HG02840 (cell line): Measurements from ENCODE around the gene FAHD2A.
"Not testable (repeated sequence)": the region's sequence is repeated elsewhere in the genome, so short reads cannot be mapped to it uniquely, and the experiment has no call there.

Source experiments
- ATAC-seq: cut with Tn5 transposase; IDR thresholded peaks from one replicate; pipeline ENCODE4 v1.9.1; 2021; ENCODE audit warnings: mild to moderate bottlenecking, moderate library complexity, moderate number of reproducible peaks; ENCODE audit not compliant: unreplicated experiment, low FRiP score

Gene FAHD2A

DNA sequence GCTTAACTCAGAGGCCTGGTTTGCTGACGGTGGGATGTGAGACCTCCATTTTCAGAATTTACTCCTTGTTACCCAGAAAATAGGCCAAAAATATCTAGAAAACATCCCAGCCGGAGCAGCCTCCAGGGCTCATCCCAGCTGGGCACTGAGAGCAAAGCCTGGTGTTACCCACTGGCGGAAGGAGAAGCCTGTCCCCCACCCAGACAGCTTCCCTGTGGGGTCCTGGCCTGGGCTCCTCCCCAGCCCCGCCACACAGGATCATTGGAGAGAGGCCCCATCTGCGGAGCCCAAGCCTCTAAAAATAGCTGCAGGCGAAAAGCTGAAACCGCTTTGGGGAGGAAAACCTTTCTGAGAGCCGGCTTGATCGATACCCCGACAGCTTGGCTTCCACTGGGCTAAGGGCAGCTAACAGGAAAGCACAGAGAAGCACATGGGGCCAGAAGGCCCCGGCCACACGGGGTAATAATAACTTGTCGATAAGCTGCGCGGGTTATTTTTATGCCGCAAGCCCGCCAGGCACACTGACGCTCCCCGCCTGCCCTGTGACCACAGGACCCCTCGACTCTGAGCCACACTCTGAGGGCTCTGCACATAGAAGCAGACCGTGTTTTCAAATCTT lies 26.9 kb upstream of the FAHD2A start:
- ATAC-seq: no peak

DNA sequence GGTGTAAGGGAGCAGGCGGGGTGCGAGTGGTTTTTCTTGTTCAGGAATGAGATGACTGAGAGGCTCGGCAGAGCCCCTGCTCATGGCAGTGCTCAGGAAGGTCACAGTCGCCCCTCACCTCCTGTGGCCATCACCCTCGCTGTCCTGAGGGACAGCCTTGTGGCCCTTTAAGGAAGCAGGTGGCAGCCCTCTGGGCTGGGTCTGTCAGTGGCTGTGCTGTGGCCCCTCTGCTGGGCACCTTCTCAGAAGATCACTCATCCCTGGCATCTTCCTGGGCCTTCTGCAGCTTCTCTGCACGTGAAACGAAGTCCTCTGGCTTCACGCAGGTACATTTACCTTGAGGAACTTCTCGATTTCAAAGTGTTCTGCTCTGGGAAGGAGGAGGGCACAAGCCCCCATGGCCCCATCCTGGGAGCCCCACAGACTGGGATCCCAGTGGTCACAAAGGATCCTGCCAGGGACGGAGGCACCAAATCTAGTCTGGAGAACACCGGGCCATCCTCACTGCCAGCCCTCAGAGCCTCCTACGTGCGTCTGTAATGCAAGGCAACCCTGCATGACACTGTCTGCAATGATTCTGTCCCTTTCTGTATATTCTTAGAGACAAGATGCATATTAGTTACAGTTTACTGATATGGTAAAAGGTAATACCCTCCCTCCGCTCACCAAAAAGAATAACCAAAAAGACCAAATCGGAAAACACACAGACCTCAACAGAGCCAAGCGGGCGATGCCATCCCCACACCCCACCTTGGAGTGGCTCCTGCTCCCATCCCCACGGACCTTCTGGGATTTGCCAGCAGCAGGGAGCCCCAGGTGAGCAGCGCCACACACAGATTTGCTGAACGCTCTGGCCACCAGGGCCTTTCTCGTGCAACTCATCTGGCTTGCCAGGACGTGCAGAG lies 25.9 kb upstream of the FAHD2A start:
- no peak for ATAC-seq

DNA sequence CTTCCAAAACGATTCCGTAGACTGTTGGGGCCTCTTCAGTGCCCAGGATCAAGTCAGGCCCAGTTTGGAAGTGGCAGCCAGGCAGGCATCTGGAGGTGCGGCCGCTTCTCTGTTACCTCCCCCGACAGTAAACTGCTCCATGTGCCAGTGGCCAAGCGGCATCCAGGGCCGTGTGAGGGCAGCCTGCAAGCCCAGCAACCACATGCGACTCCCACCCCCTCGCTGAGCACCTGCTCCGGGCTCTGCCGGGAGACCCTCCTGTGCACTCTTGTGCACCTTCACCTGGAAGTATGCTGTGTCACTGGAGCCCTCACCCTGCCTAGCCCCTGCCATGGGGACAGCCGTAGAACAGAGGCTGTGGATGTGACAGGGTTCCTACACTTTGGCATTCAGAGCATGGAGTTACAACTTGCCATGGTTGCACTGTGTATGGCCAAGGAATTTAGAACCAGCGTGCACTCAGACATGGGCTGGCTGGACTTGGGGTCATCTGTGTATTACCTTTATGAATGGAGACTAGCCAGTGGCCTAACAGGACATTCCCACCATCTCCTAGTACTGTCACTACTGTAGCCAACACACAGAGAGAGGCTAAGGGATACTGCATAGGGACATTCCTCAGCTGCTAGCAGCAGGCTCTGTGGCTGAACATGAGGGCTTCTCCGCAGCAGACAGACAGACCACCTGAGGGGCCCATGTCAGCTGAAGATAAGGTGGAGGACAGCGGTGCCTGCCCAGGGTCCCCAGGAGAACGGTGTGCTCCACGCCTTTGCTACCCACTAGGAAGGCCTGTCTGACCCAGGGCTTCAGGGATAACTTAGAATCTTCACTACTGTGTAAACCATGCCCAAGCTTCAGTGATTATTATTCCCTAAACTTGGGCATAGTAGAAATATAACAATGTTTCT lies 25.0 kb upstream of the FAHD2A start:
- no peak for ATAC-seq

DNA sequence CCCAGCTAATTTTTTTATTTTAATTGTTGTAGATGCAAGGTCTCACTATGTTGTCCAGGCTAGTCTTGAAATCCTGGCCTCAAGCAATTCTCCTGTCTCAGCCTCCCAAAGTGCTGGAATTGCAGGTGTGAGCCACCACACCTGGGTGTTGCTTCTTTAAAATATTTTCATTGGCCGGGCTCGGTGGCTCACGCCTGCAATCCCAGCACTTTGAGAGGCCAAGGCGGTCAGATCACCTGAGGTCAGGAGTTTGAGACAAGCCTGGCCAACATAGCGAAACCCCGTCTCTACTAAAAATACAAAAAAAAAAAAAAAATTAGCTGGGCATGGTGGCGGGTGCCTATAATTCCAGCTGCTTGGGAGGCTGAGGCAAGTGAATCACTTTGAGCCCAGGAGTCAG lies 24.2 kb upstream of the FAHD2A start:
- ATAC-seq: not testable (repeated sequence)

DNA sequence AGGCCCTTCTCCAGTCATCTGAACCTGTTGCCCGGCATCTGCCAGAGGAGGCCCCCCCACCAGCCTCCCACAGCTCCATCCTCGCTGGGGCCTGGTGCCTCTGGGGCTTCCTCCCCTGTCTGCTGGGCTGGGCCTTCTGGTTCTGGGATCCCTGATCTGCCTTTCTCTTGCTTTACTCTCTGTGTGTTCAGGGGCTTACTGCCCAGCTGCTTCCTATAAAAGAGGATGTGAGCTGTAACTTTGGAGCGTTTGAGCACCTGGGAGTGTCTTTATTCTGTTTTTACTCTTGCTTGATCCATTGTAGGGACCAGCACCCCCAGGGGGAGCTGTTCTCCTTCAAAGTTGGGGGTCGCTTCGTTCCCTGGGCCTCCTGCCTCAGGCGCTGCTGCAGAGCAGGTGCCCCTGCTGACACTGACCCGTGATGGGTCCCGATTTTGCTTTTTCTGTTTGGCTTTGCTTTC lies 23.1 kb upstream of the FAHD2A start:
- no peak for ATAC-seq

DNA sequence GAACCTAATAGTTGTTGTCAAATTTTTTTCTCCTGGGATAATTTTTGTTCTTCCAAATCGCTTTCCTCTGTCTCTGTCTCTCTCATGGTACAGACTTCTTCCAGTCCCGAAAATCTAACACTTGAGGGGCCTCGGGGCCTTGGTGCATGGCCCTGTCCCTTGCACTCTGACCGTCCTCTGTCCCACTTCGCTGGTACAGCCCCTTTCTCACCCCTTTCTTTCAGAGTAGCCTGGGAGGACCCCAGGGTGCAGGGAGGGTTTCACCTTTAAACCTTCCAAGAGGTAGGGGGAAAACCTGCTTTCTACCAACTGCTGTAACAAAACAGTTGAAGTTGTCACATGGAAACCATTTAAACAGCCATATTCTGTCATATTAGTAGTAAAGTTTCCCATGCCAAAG lies 22.2 kb upstream of the FAHD2A start:
- no peak for ATAC-seq

DNA sequence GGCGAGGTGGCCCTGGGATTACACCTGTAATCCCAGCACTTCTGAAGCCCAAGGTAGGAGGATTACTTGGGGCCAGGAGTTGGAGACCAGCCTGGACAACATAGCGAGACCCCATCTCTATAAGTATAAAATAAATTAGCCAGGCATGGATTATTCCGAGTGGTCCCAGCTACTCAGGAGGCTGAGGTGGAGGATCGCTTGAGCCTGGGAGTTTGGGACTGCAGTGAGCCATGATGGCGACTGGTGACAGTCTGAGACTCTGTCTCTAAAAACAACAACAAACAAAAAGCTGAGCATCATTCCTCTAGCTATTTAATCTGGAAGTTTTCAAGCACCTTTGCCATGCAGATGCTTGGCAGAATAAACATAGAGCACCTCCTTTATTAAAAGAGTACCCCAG lies 21.8 kb upstream of the FAHD2A start:
- ATAC-seq: no peak

DNA sequence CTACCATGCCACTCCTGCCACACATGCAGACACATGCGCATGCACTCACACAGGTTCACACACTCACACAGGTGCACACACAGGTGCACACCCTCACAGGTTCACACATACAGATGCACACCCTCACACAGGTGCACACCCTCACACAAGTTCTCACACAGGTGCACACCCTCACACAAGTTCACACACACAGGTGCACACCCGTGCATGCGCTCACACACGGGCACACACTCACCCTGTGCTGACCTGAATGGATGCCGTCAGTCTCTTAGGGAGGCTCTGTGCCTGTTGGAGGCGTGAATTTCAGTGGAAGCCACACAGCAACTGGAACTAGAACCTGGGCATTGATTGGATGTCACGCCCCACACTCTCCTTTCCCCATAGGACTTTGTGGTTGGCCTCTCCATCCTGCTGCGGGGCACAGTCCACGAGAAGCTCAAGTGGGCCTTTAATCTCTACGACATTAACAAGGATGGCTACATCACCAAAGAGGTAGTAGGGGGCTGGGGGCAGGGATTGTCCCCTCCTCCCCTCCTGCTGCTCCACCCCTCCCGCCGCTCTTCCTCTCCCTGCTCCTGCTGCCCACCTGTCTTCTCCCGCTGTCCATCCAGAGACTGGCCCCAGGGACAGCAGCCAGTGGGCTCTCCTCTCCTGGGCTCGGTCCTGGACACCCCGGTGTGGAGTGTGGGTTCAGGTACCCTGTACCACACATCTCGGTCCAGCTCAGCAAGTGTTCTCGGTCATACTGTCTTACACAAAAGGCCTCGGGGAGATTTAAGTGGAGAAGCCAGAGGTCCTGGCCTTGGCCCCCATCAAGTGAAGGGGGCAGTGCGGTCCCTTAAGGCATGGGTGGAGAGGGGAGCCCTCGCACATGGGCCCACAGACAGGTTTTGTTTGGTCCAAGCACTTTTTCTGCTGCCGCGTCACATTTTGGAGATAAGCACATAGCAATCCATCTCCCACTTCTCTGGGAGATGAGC lies 21.0 kb upstream of the FAHD2A start:
- ATAC-seq: no peak

DNA sequence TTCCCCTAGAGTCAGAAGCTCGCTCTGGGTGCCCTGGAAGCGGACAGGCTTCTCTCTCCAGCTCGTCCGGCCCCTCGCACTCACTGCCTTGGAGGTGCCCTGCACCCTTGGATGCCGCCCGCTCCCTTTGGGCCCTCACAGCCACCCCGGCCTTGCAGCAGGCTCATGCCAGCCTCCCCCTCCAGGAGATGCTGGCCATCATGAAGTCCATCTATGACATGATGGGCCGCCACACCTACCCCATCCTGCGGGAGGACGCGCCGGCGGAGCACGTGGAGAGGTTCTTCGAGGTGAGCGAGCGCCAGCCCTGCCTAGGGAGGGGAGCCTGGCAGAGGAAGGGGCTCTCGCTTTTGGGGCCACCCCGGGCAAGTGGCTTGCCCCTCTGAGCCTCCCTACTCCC lies 20.3 kb upstream of the FAHD2A start:
- no peak for ATAC-seq

DNA sequence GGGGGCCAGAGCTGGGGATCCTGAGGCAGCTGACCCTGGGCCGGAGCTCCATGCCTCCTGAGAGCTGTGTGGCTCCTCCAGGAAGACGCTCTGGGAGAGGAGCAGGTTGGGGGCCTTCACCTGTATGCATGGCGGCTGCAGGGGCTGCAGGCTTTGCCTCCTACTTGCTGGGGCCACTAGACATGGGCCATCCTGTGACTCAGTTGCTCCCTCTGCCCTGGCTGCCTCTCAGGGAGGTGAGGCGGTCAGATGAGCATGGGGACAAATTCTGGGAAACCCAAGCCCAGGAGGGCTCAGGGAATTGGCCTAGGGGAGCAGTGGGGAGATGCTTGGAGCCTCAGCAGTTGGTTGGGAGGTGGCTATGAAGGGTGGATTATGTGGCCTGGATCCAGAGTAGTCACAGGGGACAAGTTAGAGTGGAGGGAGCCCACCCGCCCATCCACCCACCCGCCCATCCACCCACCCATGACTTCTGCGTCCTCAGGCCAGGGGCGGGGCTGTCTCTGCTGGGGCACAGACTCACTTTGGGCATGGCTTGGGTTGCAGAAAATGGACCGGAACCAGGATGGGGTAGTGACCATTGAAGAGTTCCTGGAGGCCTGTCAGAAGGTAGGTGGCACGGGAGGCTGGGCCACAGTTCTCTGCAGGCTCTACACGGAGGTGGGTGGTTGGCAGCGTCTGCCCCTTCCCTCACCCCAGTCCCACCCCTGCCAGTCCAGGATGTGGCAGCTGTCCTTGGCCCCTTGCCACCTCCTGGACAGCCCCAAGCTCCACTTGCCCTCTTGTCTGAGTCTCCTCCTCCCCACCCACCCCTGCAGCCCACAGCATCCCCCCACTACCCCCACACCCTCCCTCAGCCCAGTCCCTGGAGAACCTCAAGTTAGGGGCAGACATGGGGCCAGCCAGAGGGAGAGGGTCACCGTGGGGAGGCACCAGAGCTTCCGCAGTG lies 19.5 kb upstream of the FAHD2A start:
- ATAC-seq: no peak

DNA sequence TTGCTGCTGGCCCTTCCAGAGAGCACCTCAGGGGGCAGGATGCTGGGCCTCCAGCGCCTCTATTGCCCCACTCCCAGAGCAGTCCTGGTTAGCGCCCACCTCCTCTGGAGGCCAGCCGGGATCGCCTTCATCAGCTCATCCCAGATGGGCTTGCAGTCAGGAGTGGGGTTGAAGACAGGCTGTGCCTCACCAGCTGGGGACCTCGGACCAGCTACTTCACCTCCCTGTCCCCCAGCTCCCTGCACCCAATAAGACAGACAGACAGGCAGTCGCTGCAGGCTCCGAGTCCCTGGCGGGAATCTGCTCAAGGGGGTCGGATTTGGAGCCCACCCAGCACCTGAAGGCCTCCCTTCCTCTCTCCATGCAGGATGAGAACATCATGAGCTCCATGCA lies 18.9 kb upstream of the FAHD2A start:
- ATAC-seq: no peak

DNA sequence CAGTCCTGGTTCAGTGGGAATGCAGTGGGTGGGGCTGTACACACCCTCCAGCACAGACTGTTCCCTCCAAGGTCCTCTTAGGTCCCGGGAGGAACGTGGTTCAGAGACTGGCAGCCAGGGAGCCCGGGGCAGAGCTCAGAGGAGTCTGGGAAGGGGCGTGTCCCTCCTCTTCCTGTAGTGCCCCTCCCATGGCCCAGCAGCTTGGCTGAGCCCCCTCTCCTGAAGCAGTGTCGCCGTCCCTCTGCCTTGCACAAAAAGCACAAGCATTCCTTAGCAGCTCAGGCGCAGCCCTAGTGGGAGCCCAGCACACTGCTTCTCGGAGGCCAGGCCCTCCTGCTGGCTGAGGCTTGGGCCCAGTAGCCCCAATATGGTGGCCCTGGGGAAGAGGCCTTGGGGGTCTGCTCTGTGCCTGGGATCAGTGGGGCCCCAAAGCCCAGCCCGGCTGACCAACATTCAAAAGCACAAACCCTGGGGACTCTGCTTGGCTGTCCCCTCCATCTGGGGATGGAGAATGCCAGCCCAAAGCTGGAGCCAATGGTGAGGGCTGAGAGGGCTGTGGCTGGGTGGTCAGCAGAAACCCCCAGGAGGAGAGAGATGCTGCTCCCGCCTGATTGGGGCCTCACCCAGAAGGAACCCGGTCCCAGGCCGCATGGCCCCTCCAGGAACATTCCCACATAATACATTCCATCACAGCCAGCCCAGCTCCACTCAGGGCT lies 17.5 kb upstream of the FAHD2A start:
- ATAC-seq: no peak

DNA sequence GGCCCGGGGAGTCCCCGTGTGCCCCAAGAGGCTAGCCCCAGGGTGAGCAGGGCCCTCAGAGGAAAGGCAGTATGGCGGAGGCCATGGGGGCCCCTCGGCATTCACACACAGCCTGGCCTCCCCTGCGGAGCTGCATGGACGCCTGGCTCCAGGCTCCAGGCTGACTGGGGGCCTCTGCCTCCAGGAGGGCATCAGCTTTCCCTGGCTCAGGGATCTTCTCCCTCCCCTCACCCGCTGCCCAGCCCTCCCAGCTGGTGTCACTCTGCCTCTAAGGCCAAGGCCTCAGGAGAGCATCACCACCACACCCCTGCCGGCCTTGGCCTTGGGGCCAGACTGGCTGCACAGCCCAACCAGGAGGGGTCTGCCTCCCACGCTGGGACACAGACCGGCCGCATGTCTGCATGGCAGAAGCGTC lies 16.9 kb upstream of the FAHD2A start:
- ATAC-seq: no peak

DNA sequence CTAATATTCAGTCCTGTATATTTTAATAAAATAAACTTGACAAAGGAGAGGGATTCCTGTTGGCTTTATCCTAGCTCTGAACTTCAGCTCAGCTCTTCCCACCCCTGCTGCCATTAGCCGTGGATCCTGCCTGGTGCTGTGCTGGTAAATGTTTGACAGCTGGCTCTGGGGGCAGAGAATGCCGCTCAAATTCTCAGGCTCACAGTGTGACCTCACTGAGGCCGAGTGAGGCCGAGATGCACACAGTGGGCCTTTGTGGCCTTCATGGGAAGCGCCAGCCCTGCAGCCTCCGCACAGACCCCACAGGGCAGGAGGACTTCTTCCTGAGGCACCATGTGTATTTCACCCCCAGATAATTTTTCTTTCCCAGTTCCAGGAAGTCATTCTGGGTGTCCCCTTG lies 16.5 kb upstream of the FAHD2A start:
- no peak for ATAC-seq

DNA sequence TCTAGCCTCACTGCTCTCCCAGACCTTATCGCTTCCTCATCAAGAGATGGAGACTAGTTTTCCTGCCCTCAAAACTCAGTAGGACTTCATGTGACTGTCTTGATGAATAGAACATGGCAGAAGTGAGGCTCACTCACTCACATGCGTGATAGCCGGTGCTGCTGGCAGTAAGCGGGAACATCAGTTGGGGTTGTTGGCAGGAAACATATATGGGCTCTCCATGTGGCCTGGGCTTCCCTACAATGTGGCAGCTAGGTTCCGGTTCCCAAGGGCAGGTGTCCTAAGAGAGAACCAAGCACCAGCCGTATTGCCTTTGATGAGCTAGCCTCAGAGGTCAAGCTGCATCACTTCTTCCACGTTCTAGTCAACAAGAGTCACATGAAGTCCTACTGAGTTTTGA lies 15.2 kb upstream of the FAHD2A start:
- ATAC-seq: no peak

DNA sequence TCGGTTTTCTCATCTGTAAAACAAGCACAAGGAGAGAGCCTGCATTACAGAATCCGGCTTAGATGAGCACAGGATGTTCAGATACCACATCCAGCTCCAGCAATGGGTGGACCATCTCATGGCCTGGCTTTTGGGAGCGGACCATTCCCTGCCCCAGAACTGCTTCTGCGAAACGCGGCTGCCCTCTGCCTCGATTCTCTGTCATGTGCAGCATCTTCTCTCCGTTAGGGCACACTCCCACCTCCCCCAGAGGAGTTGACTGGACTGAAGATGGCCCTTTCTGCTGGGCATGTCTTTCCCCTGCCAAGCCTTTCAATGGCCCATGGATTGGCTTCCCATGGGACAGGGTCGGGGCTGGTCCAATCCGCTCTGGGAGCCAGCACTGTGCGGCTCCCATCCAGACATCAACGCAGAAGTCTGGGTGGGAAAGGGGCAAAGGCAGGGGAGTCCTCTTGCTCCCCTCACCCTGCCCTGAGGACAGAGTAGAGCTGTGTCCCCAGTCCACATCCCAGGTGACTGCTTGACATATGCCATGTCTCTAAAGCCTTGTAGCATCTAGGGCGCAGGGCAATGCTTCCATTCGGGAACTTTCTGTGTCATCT lies 14.3 kb upstream of the FAHD2A start:
- no peak for ATAC-seq

DNA sequence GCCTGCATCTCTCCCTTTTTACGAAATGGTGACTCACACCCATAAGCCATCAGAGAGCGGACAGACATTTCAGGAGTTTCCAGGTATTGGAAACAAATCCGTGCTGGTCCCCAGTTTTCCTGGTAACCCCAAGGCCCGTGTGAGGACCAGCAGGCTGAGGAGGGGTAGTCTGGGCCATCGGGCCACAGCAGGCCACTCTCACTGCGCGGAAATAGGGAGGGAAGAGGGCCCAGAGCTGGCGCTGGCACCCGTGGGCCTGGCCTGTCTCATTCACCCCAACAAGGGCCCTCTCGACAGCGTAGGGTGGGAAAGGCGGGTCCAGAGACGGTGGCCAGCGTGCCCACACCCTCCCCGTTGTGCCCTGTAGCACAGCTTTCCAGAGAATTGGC lies 13.7 kb upstream of the FAHD2A start:
- no peak for ATAC-seq
